GM21825 (cell line): Measurements from ENCODE around the gene KCNMA1.
"Not testable (repeated sequence)": the region's sequence is repeated elsewhere in the genome, so short reads cannot be mapped to it uniquely, and the experiment has no call there.

Experiments
- ATAC-seq: cut with Tn5 transposase; IDR thresholded peaks from one replicate; pipeline ENCODE4 v1.9.1; 2021; ENCODE audit warnings: mild to moderate bottlenecking, moderate library complexity; ENCODE audit not compliant: unreplicated experiment

Gene KCNMA1

GRCh38 chr10:77664696-77665095 is 27.1 kb upstream of the KCNMA1 start:
- no peak for ATAC-seq

- ATAC-seq, result no peak
These were observed 26.4 kb upstream of the KCNMA1 start for GRCh38 chr10:77664008-77664407.

- ATAC-seq, result no peak
These were observed 24.1 kb upstream of the KCNMA1 start for GRCh38 chr10:77661674-77662073.

GRCh38 chr10:77661100-77661499 is 23.5 kb upstream of the KCNMA1 start:
- ATAC-seq, result no peak

- not testable (repeated sequence) for ATAC-seq
These were observed 21.6 kb upstream of the KCNMA1 start for GRCh38 chr10:77659046-77659670.

GRCh38 chr10:77653210-77653609 is 15.6 kb upstream of the KCNMA1 start:
- ATAC-seq, result no peak

GRCh38 chr10:77649333-77650331 is 12.0 kb upstream of the KCNMA1 start:
- ATAC-seq, result no peak

GRCh38 chr10:77648472-77648871 is 10.9 kb upstream of the KCNMA1 start:
- ATAC-seq, result no peak

- no peak for ATAC-seq
These were observed 10.1 kb upstream of the KCNMA1 start for GRCh38 chr10:77647543-77648293.

GRCh38 chr10:77644557-77645243 is 7.1 kb upstream of the KCNMA1 start:
- ATAC-seq, result no peak

GRCh38 chr10:77643795-77644468 is 6.3 kb upstream of the KCNMA1 start:
- no peak for ATAC-seq

GRCh38 chr10:77641788-77642397 is 4.3 kb upstream of the KCNMA1 start:
- no peak for ATAC-seq

- no peak for ATAC-seq
These were observed 3.7 kb upstream of the KCNMA1 start for GRCh38 chr10:77641344-77641743.

GRCh38 chr10:77640167-77640566 is 2.6 kb upstream of the KCNMA1 start:
- ATAC-seq, result no peak

- no peak for ATAC-seq
These were observed 2.1 kb upstream of the KCNMA1 start for GRCh38 chr10:77639756-77640155.

GRCh38 chr10:77638321-77639101 is 903 bp upstream of the KCNMA1 start:
- ATAC-seq, result no peak

GRCh38 chr10:77636967-77637531 is 559 bp downstream of the KCNMA1 start:
- ATAC-seq, result no peak

GRCh38 chr10:77636282-77636966 is 1.2 kb downstream of the KCNMA1 start:
- ATAC-seq, result no peak
